Measurements from ENCODE around the gene DHX34. TPM values are rescaled to one million over a fixed set of nuclear protein-coding genes. Genes with fewer than 3 reads are reported as not detected.
"Not testable (repeated sequence)": the region's sequence is repeated elsewhere in the genome, so short reads cannot be mapped to it uniquely, and the experiment has no call there.

Gene DHX34
- total RNA-seq, 1 experiment from 2014 or later = 38.2 TPM

GRCh38 chr19:47331931-47332547 is 17.1 kb upstream of the DHX34 start, which contains the start of gene C5AR2:
Gene C5AR2, plus strand, starts transcription at chr19:47332175. Its CDS starts 8,625 bp downstream, at chr19:47340800.
- Histone ChIP-seq H3K14ac (ENCODE audit: insufficient read depth, low read length) (no peak within 1 kb of the TSS), H3K4me2 (ENCODE audit: insufficient read depth, insufficient read length, low read length) (no peak within 1 kb of the TSS), H4K8ac (replicated peaks; ENCODE audit: insufficient read length, low read depth, low read length) (no peak within 1 kb of the TSS), H2BK20ac (ENCODE audit: low read depth, low read length, poor library complexity, severe bottlenecking) (no peak within 1 kb of the TSS), H2BK120ac (ENCODE audit: low read depth, low read length, poor library complexity, severe bottlenecking) (no peak within 1 kb of the TSS), H3K79me1 (ENCODE audit: insufficient read depth, low read depth, low read length, poor library complexity, severe bottlenecking) (no peaks in the 10 kb centered on the region), H2AK5ac (ENCODE audit: insufficient read length, low read length) (no peak within 1 kb of the TSS), H3K18ac (ENCODE audit: insufficient read length, low read depth, low read length) (no peak within 1 kb of the TSS), H3K4ac (ENCODE audit: low read depth, low read length) (no peak within 1 kb of the TSS), H3K9me3 (ENCODE audit: control insufficient read depth, low read depth, low read length) (no peaks in the 10 kb centered on the region), H3T11ph (ENCODE audit: low read length) (no peak within 1 kb of the TSS), H2AFZ (ENCODE audit: low read length) (no peak within 1 kb of the TSS), H3K23me2 (ENCODE audit: insufficient read length, low read depth, low read length, poor library complexity, severe bottlenecking) (no peaks in the 10 kb centered on the region), H3K23ac (ENCODE audit: insufficient read length, low read depth, low read length) (no peak within 1 kb of the TSS), H3K9ac (ENCODE audit: extremely low read depth, insufficient read length, low read length) (no peak within 1 kb of the TSS), H2BK12ac (ENCODE audit: insufficient read length, low read depth, low read length) (no peak within 1 kb of the TSS), H3K4me1 (ENCODE audit: insufficient read depth, low read length) (no peaks in the 10 kb centered on the region), H2BK5ac (ENCODE audit: insufficient read length, low read length) (no peak within 1 kb of the TSS), H3K79me2 (ENCODE audit: insufficient read depth, low read length) (no peaks in the 10 kb centered on the region), H4K91ac (ENCODE audit: insufficient read length, low read depth, low read length) (no peak within 1 kb of the TSS), H4K5ac (ENCODE audit: insufficient read length, low read depth, low read length) (no peak within 1 kb of the TSS), H4K20me1 (ENCODE audit: control insufficient read depth, insufficient read depth, insufficient read length) (no peaks in the 10 kb centered on the region), H3K27me3 (ENCODE audit: insufficient read depth, low read length) (no peaks in the 10 kb centered on the region), H3K27ac (ENCODE audit: insufficient read length, low read depth, low read length) (no peak within 1 kb of the TSS), H3K56ac (ENCODE audit: insufficient read length, low read depth, low read length) (no peak within 1 kb of the TSS), H2BK15ac (ENCODE audit: low read depth, low read length) (no peak within 1 kb of the TSS)
- no peak for DNase-seq
- Mint-ChIP-seq H3K36me3 (ENCODE audit: insufficient read depth in 1 of 3, low read depth in 3 of 3) (no peaks in the 10 kb centered on the region), H3K4me3 (no peak within 1 kb of the TSS; a peak in 1 of 5 replicates), H3K27ac (no peak within 1 kb of the TSS; a peak in 3 of 7 replicates), H3K4me1 (peaks cover 6% of the 10 kb centered on the region in 2 experiments; a peak in 3 of 4 replicates), H3K9me3 (no peaks in the 10 kb centered on the region), H3K27me3 (ENCODE audit: low read depth) (peaks cover 2% of the 10 kb centered on the region; the same call in 1 of the 2 replicates)
- WGBS (ENCODE audit: extremely low coverage, insufficient read length, low lambda C conversion rate) = no CpG with 5 or more reads among the region's 18 CpGs
- no peak for TF ChIP-seq CTCF (conservative IDR thresholded peaks at IDR 0.05)

- not testable (repeated sequence) for H3K23ac ChIP-seq (ENCODE audit: insufficient read length, low read depth, low read length); DNase-seq
- no CpG with 5 or more reads among the region's 18 CpGs for WGBS (ENCODE audit: extremely low coverage, insufficient read length, low lambda C conversion rate)
Measured at GRCh38 chr19:47336765-47337718, 12.1 kb upstream of the DHX34 start.

More at GRCh38 chr19:47336765-47337718, 12.1 kb upstream of the DHX34 start:
- H3K9ac ChIP-seq (ENCODE audit: extremely low read depth, insufficient read length, low read length); H2AFZ ChIP-seq (ENCODE audit: low read length); H2BK15ac ChIP-seq (ENCODE audit: low read depth, low read length); H3K18ac ChIP-seq (ENCODE audit: insufficient read length, low read depth, low read length); H3K79me2 ChIP-seq (ENCODE audit: insufficient read depth, low read length); H3K4me2 ChIP-seq (ENCODE audit: insufficient read depth, insufficient read length, low read length); H2AK5ac ChIP-seq (ENCODE audit: insufficient read length, low read length); H2BK12ac ChIP-seq (ENCODE audit: insufficient read length, low read depth, low read length); H3K9me3 Mint-ChIP-seq; H4K5ac ChIP-seq (ENCODE audit: insufficient read length, low read depth, low read length); H3K27ac ChIP-seq (ENCODE audit: insufficient read length, low read depth, low read length); H3K14ac ChIP-seq (ENCODE audit: insufficient read depth, low read length); H3T11ph ChIP-seq (ENCODE audit: low read length); H3K36me3 Mint-ChIP-seq (ENCODE audit: insufficient read depth in 1 of 3, low read depth in 3 of 3); H3K79me1 ChIP-seq (ENCODE audit: insufficient read depth, low read depth, low read length, poor library complexity, severe bottlenecking); H3K4me1 Mint-ChIP-seq; H2BK20ac ChIP-seq (ENCODE audit: low read depth, low read length, poor library complexity, severe bottlenecking); H4K8ac ChIP-seq (replicated peaks; ENCODE audit: insufficient read length, low read depth, low read length); H2BK120ac ChIP-seq (ENCODE audit: low read depth, low read length, poor library complexity, severe bottlenecking); H4K20me1 ChIP-seq (ENCODE audit: control insufficient read depth, insufficient read depth, insufficient read length); H3K27me3 Mint-ChIP-seq (ENCODE audit: low read depth); H4K91ac ChIP-seq (ENCODE audit: insufficient read length, low read depth, low read length); H3K4me3 Mint-ChIP-seq; H2BK5ac ChIP-seq (ENCODE audit: insufficient read length, low read length); H3K9me3 ChIP-seq (ENCODE audit: control insufficient read depth, low read depth, low read length); H3K27ac Mint-ChIP-seq; H3K4me1 ChIP-seq (ENCODE audit: insufficient read depth, low read length); H3K4ac ChIP-seq (ENCODE audit: low read depth, low read length); H3K27me3 ChIP-seq (ENCODE audit: insufficient read depth, low read length); H3K23me2 ChIP-seq (ENCODE audit: insufficient read length, low read depth, low read length, poor library complexity, severe bottlenecking); H3K56ac ChIP-seq (ENCODE audit: insufficient read length, low read depth, low read length): not testable (repeated sequence)
